HepG2 (cell line): ENCODE results near the gene STK40. TPM values are rescaled to one million over a fixed set of nuclear protein-coding genes. Genes with fewer than 3 reads are reported as not detected.

Experiments used
- ATAC-seq: fragments of 200-7000 bp; cut with Tn5 transposase; 3 replicates; pipeline ENCODE4 v1.9.1; 2020; ENCODE audit warnings: mild to moderate bottlenecking, moderate library complexity
- BruUV-seq: library from RNA; stranded (reverse); fragments of 400-500 nt; replicated peaks from 2 replicates; lab custom pipeline; 2021; lab: Mats Ljungman, UMichigan
- CTCF ChIA-PET: fragments of 300-600 bp; formaldehyde crosslinking; extraction: SDS; loops from one replicate; lab custom pipeline; 2021; ENCODE audit warnings: low total read pairs, inconsistent platforms, low intra/inter-chr PET ratio; lab: Yijun Ruan, JAX
- POLR2A ChIA-PET: fragments of 350-600 bp; sonication (Branson Sonifier 250); formaldehyde crosslinking; loops from one replicate; lab custom pipeline; 2020; ENCODE audit warnings: antibody characterized with exemption, inconsistent platforms; lab: Yijun Ruan, JAX
- DNase-seq: peaks from one replicate; pipeline ENCODE4 v3.0.0-alpha.2; 2015; ENCODE audit warnings: low spot score
- FAIRE-seq: peaks from 3 replicates; lab custom pipeline; 2011; peaks lifted over from hg19 to GRCh38; lab: Jason Lieb, UNC
- H2AFZ ChIP-seq: one replicate; pipeline ENCODE4 v1.6.1; 2011; ENCODE audit warnings: low read length, inconsistent platforms
- H3K27ac ChIP-seq: fragments of 300-600 bp; 3 replicates; pipeline ENCODE4 v1.8.0; 2011; ENCODE audit warnings: mixed run types, mild to moderate bottlenecking, mixed read lengths, low read length, inconsistent platforms; ENCODE audit not compliant: insufficient read depth; ENCODE audit errors: extremely low read length
- H3K27me3 ChIP-seq, 2 experiments: fragments of 200-600 bp in 1 of 2; 2 replicates in 1 of 2; 3 replicates in 1 of 2; pipeline versions ENCODE4 v1.6.0 to v1.8.0; 2011; ENCODE audit warnings: low read length in 2 of 2, mild to moderate bottlenecking in 2 of 2, moderate library complexity in 2 of 2, inconsistent platforms in 1 of 2; ENCODE audit not compliant: insufficient read depth in 2 of 2, control insufficient read depth in 1 of 2
- H3K36me3 ChIP-seq, 2 experiments: fragments of 200-600 bp in 1 of 2; replicated peaks in 1 of 2; 2 replicates in 1 of 2; 3 replicates in 1 of 2; pipeline versions ENCODE4 v1.5.1 to v1.8.0; 2011; ENCODE audit warnings: low read length in 2 of 2, inconsistent platforms in 1 of 2; ENCODE audit not compliant: insufficient read depth in 2 of 2, control insufficient read depth in 1 of 2
- H3K4me1 ChIP-seq: 2 replicates; pipeline ENCODE4 v1.5.1; 2012; ENCODE audit warnings: low read length, inconsistent platforms; ENCODE audit not compliant: insufficient read depth
- H3K4me2 ChIP-seq: 2 replicates; pipeline ENCODE4 v1.6.0; 2011; ENCODE audit warnings: low read depth, low read length, inconsistent platforms
- H3K4me3 ChIP-seq, 3 experiments: fragments of 200-600 bp in 1 of 3; sonication (generic), shearing (Covaris generic) in 1 of 3; replicated peaks in 1 of 3; 2 replicates each; pipeline ENCODE4 v1.5.1; 2011 to 2016; ENCODE audit warnings: low read length in 3 of 3, inconsistent platforms in 2 of 3, low read depth in 2 of 3, mild to moderate bottlenecking in 2 of 3, control low read depth in 1 of 3, mixed read lengths in 1 of 3; ENCODE audit not compliant: insufficient read depth in 1 of 3
- H3K79me2 ChIP-seq: one replicate; pipeline ENCODE4 v1.6.1; 2011; ENCODE audit warnings: low read length, inconsistent platforms; ENCODE audit not compliant: insufficient read depth
- H3K9ac ChIP-seq: 2 replicates; pipeline ENCODE4 v1.6.0; 2011; ENCODE audit warnings: mild to moderate bottlenecking, low read depth, low read length, inconsistent platforms; ENCODE audit not compliant: insufficient read depth
- H3K9me3 ChIP-seq: 2 replicates; pipeline ENCODE4 v1.5.1; 2012; ENCODE audit warnings: mild to moderate bottlenecking, low read length
- H4K20me1 ChIP-seq: 2 replicates; pipeline ENCODE4 v1.6.0; 2011; ENCODE audit warnings: inconsistent platforms, mild to moderate bottlenecking, low read length, moderate library complexity; ENCODE audit not compliant: insufficient read depth
- FIP1L1 ChIP-seq: fragments of 200-400 bp; formaldehyde crosslinking; IDR thresholded peaks from 2 replicates; pipeline ENCODE4 v1.6.1; 2018; ENCODE audit warnings: low read depth, mild to moderate bottlenecking, low read length, moderate library complexity, borderline replicate concordance; ENCODE audit not compliant: insufficient read depth
- FOXO1 ChIP-seq: sonication (generic); formaldehyde crosslinking; IDR thresholded peaks from 2 replicates; pipeline ENCODE4 v1.4.0; 2020; ENCODE audit warnings: missing genetic modification reagents
- MTERF4 ChIP-seq: sonication (generic); formaldehyde crosslinking; IDR thresholded peaks from 2 replicates; pipeline ENCODE4 v1.8.0; 2023; ENCODE audit warnings: mild to moderate bottlenecking, missing genetic modification reagents
- NR2C2 ChIP-seq: sonication (generic); formaldehyde crosslinking; IDR thresholded peaks from 2 replicates; pipeline ENCODE4 v1.4.0; 2020; ENCODE audit warnings: missing genetic modification reagents, mild to moderate bottlenecking, moderate library complexity, borderline replicate concordance
- STAT5B ChIP-seq: sonication (generic); formaldehyde crosslinking; IDR thresholded peaks from 2 replicates; pipeline ENCODE4 v1.4.0; 2020; ENCODE audit warnings: missing genetic modification reagents
- TGIF2 ChIP-seq: IDR thresholded peaks from 2 replicates; pipeline ENCODE4 v1.6.1; 2016; ENCODE audit warnings: control low read depth, missing compliant biosample characterization
- TOE1 ChIP-seq: sonication (generic); formaldehyde crosslinking; IDR thresholded peaks from 2 replicates; pipeline ENCODE4 v1.4.0; 2020; ENCODE audit warnings: mild to moderate bottlenecking, missing genetic modification reagents
- TRIM24 ChIP-seq: sonication (generic); formaldehyde crosslinking; IDR thresholded peaks from 2 replicates; pipeline ENCODE4 v1.8.0; 2022; ENCODE audit warnings: mild to moderate bottlenecking, missing genetic modification reagents
- ZKSCAN1 ChIP-seq: fragments of 150-350 bp; IDR thresholded peaks from 2 replicates; pipeline ENCODE4 v1.6.1; 2014; ENCODE audit warnings: low read length
- ZMYM3 ChIP-seq: sonication (generic); formaldehyde crosslinking; IDR thresholded peaks from 2 replicates; pipeline ENCODE4 v1.5.1; 2020; ENCODE audit warnings: mild to moderate bottlenecking, missing genetic modification reagents
- ZNF510 ChIP-seq: sonication (generic); formaldehyde crosslinking; IDR thresholded peaks from 2 replicates; pipeline ENCODE4 v1.4.0; 2020; ENCODE audit warnings: low read depth, mild to moderate bottlenecking, missing genetic modification reagents
- ZNF564 ChIP-seq: sonication (generic); formaldehyde crosslinking; IDR thresholded peaks from 2 replicates; pipeline ENCODE4 v1.8.1; 2023; ENCODE audit warnings: mild to moderate bottlenecking, missing genetic modification reagents
- ZNF670 ChIP-seq: sonication (generic); formaldehyde crosslinking; IDR thresholded peaks from 2 replicates; pipeline ENCODE4 v1.8.0; 2022; ENCODE audit warnings: mild to moderate bottlenecking, missing genetic modification reagents, borderline replicate concordance
- ZNF878 ChIP-seq: sonication (generic); formaldehyde crosslinking; IDR thresholded peaks from 2 replicates; pipeline ENCODE4 v1.8.1; 2023; ENCODE audit warnings: mild to moderate bottlenecking, missing genetic modification reagents, moderate library complexity
- ZNF879 ChIP-seq: sonication (generic); formaldehyde crosslinking; IDR thresholded peaks from 2 replicates; pipeline ENCODE4 v1.8.1; 2023; ENCODE audit warnings: missing genetic modification reagents
- WGBS: methylation state at CpG from one replicate; pipeline ENCODE4 v1.1.6; 2017; ENCODE audit warnings: low lambda C conversion rate; 5-methylcytosine and 5-hydroxymethylcytosine counted together
- in situ Hi-C: cut with HindIII; loops from 2 replicates; pipeline ENCODE4 v1.10.0; 2017; ENCODE audit warnings: low pct_unique_long_range_greater_than_20kb; ENCODE audit not compliant: extremely low pct_ligation_motif_present
- intact Hi-C: fragments of 100-400 bp; cut with micrococcal nuclease; formaldehyde crosslinking; loops from one replicate; pipeline ENCODE4 v1.10.0; 2022; ENCODE audit not compliant: unreplicated experiment
- polyA plus RNA-seq, 8 experiments: library from polyadenylated mRNA; depleted of rRNA in 3 of 8; stranded (reverse) in 7 of 8; unstranded in 1 of 8; fragments of >200 nt; fragmentation: Illumina TruSeq in 4 of 8; extraction: Trizol in 4 of 8; gene quantifications; 2 replicates each; pipeline versions ENCODE4 v1.2.1 to v1.2.3, GENCODE V29; 2011 to 2016; ENCODE audit warnings: low read depth in 4 of 8, missing spikeins in 1 of 8, mixed read lengths in 1 of 8; ENCODE audit not compliant: insufficient read depth in 1 of 8
- total RNA-seq, 5 experiments: library from RNA; depleted of rRNA; stranded (reverse); fragments of >200 nt; fragmentation: Illumina TruSeq; extraction: Trizol; gene quantifications; 2 replicates each; pipeline ENCODE4 v1.2.3, GENCODE V29; 2016; ENCODE audit warnings: low read depth in 1 of 5
- TF ChIP-seq, protein P1 (sequence below): sonication (generic); formaldehyde crosslinking; IDR thresholded peaks from 2 replicates; pipeline ENCODE4 v1.4.0; 2020; ENCODE audit warnings: missing genetic modification reagents
- TF ChIP-seq, protein P2 (sequence below): IDR thresholded peaks from 2 replicates; pipeline ENCODE4 v1.6.1; 2016

STK40 gene
- total and polyA plus RNA-seq, 2 of the 13 experiments (the other 11 are each of a cell fraction or from before 2014, with no cell fraction given): 33.8 to 35.1 TPM

GRCh38 chr1:36358514-36359084 is 27.1 kb downstream of the STK40 start:
- no peaks in the 10 kb centered on the region for H3K79me2 ChIP-seq
- ChIA-PET POLR2A (no interaction called here), CTCF (no interaction called here)
- no peak for DNase-seq
- peaks cover 24% of the 10 kb centered on the region for H3K4me1 ChIP-seq
- peaks cover 36 to 69% of the 10 kb centered on the region in 2 experiments for H3K36me3 ChIP-seq
- TF ChIP-seq NR2C2 (no peak), TRIM24 (CRISPR knock-in tag) (no peak), STAT5B (CRISPR knock-in tag) (no peak), FIP1L1 (no peak), ZNF670 (CRISPR knock-in tag) (no peak), MTERF4 (CRISPR knock-in tag) (no peak), TOE1 (CRISPR knock-in tag) (no peak), ZNF564 (CRISPR knock-in tag) (no peak), ZKSCAN1 (no peak), ZNF510 (no peak), ZMYM3 (CRISPR knock-in tag) (no peak), ZNF879 (CRISPR knock-in tag) (no peak), ZNF878 (CRISPR knock-in tag) (no peak), TGIF2 (CRISPR knock-in tag) (no peak), FOXO1 (no peak)
- TF ChIP-seq, protein P1, sequence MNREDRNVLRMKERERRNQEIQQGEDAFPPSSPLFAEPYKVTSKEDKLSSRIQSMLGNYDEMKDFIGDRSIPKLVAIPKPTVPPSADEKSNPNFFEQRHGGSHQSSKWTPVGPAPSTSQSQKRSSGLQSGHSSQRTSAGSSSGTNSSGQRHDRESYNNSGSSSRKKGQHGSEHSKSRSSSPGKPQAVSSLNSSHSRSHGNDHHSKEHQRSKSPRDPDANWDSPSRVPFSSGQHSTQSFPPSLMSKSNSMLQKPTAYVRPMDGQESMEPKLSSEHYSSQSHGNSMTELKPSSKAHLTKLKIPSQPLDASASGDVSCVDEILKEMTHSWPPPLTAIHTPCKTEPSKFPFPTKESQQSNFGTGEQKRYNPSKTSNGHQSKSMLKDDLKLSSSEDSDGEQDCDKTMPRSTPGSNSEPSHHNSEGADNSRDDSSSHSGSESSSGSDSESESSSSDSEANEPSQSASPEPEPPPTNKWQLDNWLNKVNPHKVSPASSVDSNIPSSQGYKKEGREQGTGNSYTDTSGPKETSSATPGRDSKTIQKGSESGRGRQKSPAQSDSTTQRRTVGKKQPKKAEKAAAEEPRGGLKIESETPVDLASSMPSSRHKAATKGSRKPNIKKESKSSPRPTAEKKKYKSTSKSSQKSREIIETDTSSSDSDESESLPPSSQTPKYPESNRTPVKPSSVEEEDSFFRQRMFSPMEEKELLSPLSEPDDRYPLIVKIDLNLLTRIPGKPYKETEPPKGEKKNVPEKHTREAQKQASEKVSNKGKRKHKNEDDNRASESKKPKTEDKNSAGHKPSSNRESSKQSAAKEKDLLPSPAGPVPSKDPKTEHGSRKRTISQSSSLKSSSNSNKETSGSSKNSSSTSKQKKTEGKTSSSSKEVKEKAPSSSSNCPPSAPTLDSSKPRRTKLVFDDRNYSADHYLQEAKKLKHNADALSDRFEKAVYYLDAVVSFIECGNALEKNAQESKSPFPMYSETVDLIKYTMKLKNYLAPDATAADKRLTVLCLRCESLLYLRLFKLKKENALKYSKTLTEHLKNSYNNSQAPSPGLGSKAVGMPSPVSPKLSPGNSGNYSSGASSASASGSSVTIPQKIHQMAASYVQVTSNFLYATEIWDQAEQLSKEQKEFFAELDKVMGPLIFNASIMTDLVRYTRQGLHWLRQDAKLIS (CRISPR knock-in tag): no peak
- TF ChIP-seq, protein P2, sequence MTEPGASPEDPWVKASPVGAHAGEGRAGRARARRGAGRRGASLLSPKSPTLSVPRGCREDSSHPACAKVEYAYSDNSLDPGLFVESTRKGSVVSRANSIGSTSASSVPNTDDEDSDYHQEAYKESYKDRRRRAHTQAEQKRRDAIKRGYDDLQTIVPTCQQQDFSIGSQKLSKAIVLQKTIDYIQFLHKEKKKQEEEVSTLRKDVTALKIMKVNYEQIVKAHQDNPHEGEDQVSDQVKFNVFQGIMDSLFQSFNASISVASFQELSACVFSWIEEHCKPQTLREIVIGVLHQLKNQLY (CRISPR knock-in tag): no peak
- H3K9ac ChIP-seq: no peak overlapping the region
- H3K9me3 ChIP-seq: no peaks in the 10 kb centered on the region
- H4K20me1 ChIP-seq: no peaks in the 10 kb centered on the region
- BruUV-seq: no TSS peak
- no peak overlapping the region for H3K4me2 ChIP-seq
- WGBS: 94% methylated on average over 13 of the region's 13 CpGs
- intact Hi-C loops: no loop called here
- H3K4me3 ChIP-seq: no peak overlapping the region
- in situ Hi-C loops: no loop called here
- ATAC-seq: no peak
- no peaks in the 10 kb centered on the region for H3K27me3 ChIP-seq
- no peak for FAIRE-seq
- H3K27ac ChIP-seq: no peak overlapping the region
- H2AFZ ChIP-seq: no peak overlapping the region
